NB4 (cell line): ENCODE data around the gene SDR42E2.

Source experiments
- CTCF ChIP-seq: IDR thresholded peaks from one replicate; pipeline ENCODE4 v1.5.1; 2012; ENCODE audit warnings: low read depth, low read length
- MYC ChIP-seq: IDR thresholded peaks from 2 replicates; pipeline ENCODE4 v1.6.1; 2011; ENCODE audit warnings: low read depth, low read length
- POLR2A ChIP-seq: IDR thresholded peaks from 2 replicates; pipeline ENCODE4 v1.6.1; 2011; ENCODE audit warnings: mild to moderate bottlenecking; ENCODE audit not compliant: insufficient read length; ENCODE audit errors: extremely low read depth

GRCh38 chr16:22161999-22162655, at the start of gene SDR42E2:
- TF ChIP-seq CTCF (no peak), POLR2A (no peak), MYC (no peak)
